CD4-positive, alpha-beta T cell treated with Interleukin-15 for 4 hours (primary cell): Measurements from ENCODE around the gene NKX2-3.

Experiments used
- DNase-seq: peaks from one replicate; pipeline ENCODE4 v3.0.0-alpha.2; 2020; ENCODE audit warnings: low spot score

The NKX2-3 gene

GRCh38 chr10:99526861-99527504 is 5.8 kb upstream of the NKX2-3 start:
- DNase-seq, result no peak

GRCh38 chr10:99527526-99528493 is 4.9 kb upstream of the NKX2-3 start:
- no peak for DNase-seq

- no peak for DNase-seq
These were observed 4.0 kb upstream of the NKX2-3 start for GRCh38 chr10:99528494-99529441.

- DNase-seq, result no peak
These were observed 3.1 kb upstream of the NKX2-3 start for GRCh38 chr10:99529591-99530107.

GRCh38 chr10:99530108-99531025 is 2.4 kb upstream of the NKX2-3 start:
- DNase-seq, result no peak

- DNase-seq, result no peak
These were observed 1.6 kb upstream of the NKX2-3 start for GRCh38 chr10:99531026-99531695.

- DNase-seq, result no peak
These were observed 797 bp upstream of the NKX2-3 start for GRCh38 chr10:99531696-99532593.

GRCh38 chr10:99533496-99534449 is 1.0 kb downstream of the NKX2-3 start:
- no peak for DNase-seq

GRCh38 chr10:99534450-99534938 is 1.8 kb downstream of the NKX2-3 start:
- DNase-seq, result no peak

- no peak for DNase-seq
These were observed 2.4 kb downstream of the NKX2-3 start for GRCh38 chr10:99534939-99535763.

GRCh38 chr10:99535764-99536337 is 3.1 kb downstream of the NKX2-3 start:
- no peak for DNase-seq

- DNase-seq, result no peak
These were observed 3.8 kb downstream of the NKX2-3 start for GRCh38 chr10:99536338-99537085.

GRCh38 chr10:99537086-99537988 is 4.6 kb downstream of the NKX2-3 start:
- DNase-seq, result no peak

GRCh38 chr10:99537989-99538917 is 5.5 kb downstream of the NKX2-3 start:
- DNase-seq, result no peak
